Endothelial cell of umbilical vein (primary cell): ENCODE results near the gene IRF2. TPM values are rescaled to one million over a fixed set of nuclear protein-coding genes. Genes with fewer than 3 reads are reported as not detected.

Experiments
- BruUV-seq: library from RNA; stranded (reverse); fragments of 400-500 nt; replicated peaks from 2 replicates; lab custom pipeline; 2021; lab: Mats Ljungman, UMichigan
- CTCF ChIA-PET: fragments of 300-600, 350-600 bp; sonication (Branson Sonifier 250); formaldehyde crosslinking; loops from one replicate; lab custom pipeline; 2021; ENCODE audit warnings: antibody characterized with exemption, inconsistent platforms; lab: Charles Lee
- POLR2A ChIA-PET: fragments of 300-600, 350-600 bp; sonication (Branson Sonifier 250); formaldehyde crosslinking; loops from one replicate; lab custom pipeline; 2021; ENCODE audit warnings: antibody characterized with exemption, inconsistent platforms; lab: Charles Lee
- DNase-seq: peaks from one replicate; pipeline ENCODE4 v3.0.0-alpha.2; 2011; ENCODE audit warnings: low read depth, low spot score
- FAIRE-seq: peaks from 2 replicates; lab custom pipeline; 2011; peaks lifted over from hg19 to GRCh38; lab: Jason Lieb, UNC
- H2AFZ ChIP-seq: 2 replicates; pipeline ENCODE4 v1.6.0; 2012; ENCODE audit warnings: low read depth, low read length, control low read depth, inconsistent platforms
- H3K27ac ChIP-seq: 2 replicates; pipeline ENCODE4 v1.5.1; 2011; ENCODE audit warnings: low read depth, mild to moderate bottlenecking, control low read depth, low read length, moderate library complexity; ENCODE audit not compliant: insufficient read depth
- H3K27me3 ChIP-seq, 2 experiments: 2 replicates each; pipeline versions ENCODE4 v1.6.0 to v1.6.1; 2011; ENCODE audit warnings: low read length in 2 of 2, mixed read lengths in 1 of 2; ENCODE audit not compliant: control insufficient read depth in 2 of 2, insufficient read depth in 2 of 2
- H3K36me3 ChIP-seq, 2 experiments: 2 replicates in 1 of 2; 3 replicates in 1 of 2; pipeline ENCODE4 v1.5.1; 2011; ENCODE audit warnings: low read length in 2 of 2, mild to moderate bottlenecking in 1 of 2, moderate library complexity in 1 of 2; ENCODE audit not compliant: control insufficient read depth in 2 of 2, insufficient read depth in 2 of 2; ENCODE audit errors: extremely low read depth in 1 of 2
- H3K4me1 ChIP-seq: 3 replicates; pipeline ENCODE4 v1.5.1; 2011; ENCODE audit warnings: mild to moderate bottlenecking, low read length; ENCODE audit not compliant: control insufficient read depth, insufficient read depth; ENCODE audit errors: extremely low read depth
- H3K4me2 ChIP-seq: 2 replicates; pipeline ENCODE4 v1.6.1; 2011; ENCODE audit warnings: low read length, control low read depth, mixed read lengths; ENCODE audit not compliant: insufficient read depth
- H3K4me3 ChIP-seq, 3 experiments: fragments of 200-600 bp in 1 of 3; sonication (generic), shearing (Covaris generic) in 1 of 3; replicated peaks in 1 of 3; 2 replicates each; pipeline ENCODE4 v1.5.1; 2011 to 2016; ENCODE audit warnings: control low read depth in 3 of 3, low read length in 3 of 3, mild to moderate bottlenecking in 2 of 3, inconsistent platforms in 1 of 3, low read depth in 1 of 3, moderate library complexity in 1 of 3; ENCODE audit not compliant: insufficient read depth in 1 of 3
- H3K79me2 ChIP-seq: 2 replicates; pipeline ENCODE4 v1.6.0; 2012; ENCODE audit warnings: low read length, inconsistent platforms; ENCODE audit not compliant: control insufficient read depth, insufficient read depth
- H3K9ac ChIP-seq: replicated peaks from 2 replicates; pipeline ENCODE3; 2011; ENCODE audit warnings: low read length, control low read depth; ENCODE audit not compliant: insufficient read depth; ENCODE audit errors: extremely low read depth
- H3K9me1 ChIP-seq: replicated peaks from 3 replicates; pipeline ENCODE4 v1.6.0; 2011; ENCODE audit warnings: mild to moderate bottlenecking, low read length; ENCODE audit not compliant: control insufficient read depth, insufficient read depth; ENCODE audit errors: extremely low read depth
- H3K9me3 ChIP-seq: replicated peaks from 2 replicates; pipeline ENCODE4 v1.5.1; 2012; ENCODE audit warnings: low read length, inconsistent platforms; ENCODE audit not compliant: control insufficient read depth, insufficient read depth
- H4K20me1 ChIP-seq: replicated peaks from 2 replicates; pipeline ENCODE3; 2011; ENCODE audit warnings: mild to moderate bottlenecking, low read length; ENCODE audit not compliant: control insufficient read depth, insufficient read depth; ENCODE audit errors: extremely low read depth
- CTCF ChIP-seq, 2 donors: IDR thresholded peaks; 1 replicate in 1 of 2; 2 replicates in 1 of 2; pipeline ENCODE4 v1.5.1; 2011; ENCODE audit warnings: low read length in 2 of 2, mild to moderate bottlenecking in 2 of 2, moderate library complexity in 2 of 2, control low read depth in 1 of 2, inconsistent platforms in 1 of 2, low read depth in 1 of 2; ENCODE audit not compliant: insufficient read depth in 1 of 2; ENCODE audit errors: extremely low read depth in 1 of 2
- EZH2 ChIP-seq: IDR thresholded peaks from 2 replicates; pipeline ENCODE4 v1.6.1; 2012; ENCODE audit warnings: borderline replicate concordance, low read depth, mild to moderate bottlenecking, moderate library complexity, low read length, inconsistent platforms; ENCODE audit not compliant: severe bottlenecking
- FOS ChIP-seq: IDR thresholded peaks from 2 replicates; pipeline ENCODE4 v1.6.1; 2011; ENCODE audit warnings: mild to moderate bottlenecking, low read length, moderate library complexity, borderline replicate concordance; ENCODE audit not compliant: insufficient read depth
- GATA2 ChIP-seq: IDR thresholded peaks from 2 replicates; pipeline ENCODE4 v1.7.0; 2011; ENCODE audit warnings: low read depth, mild to moderate bottlenecking, moderate library complexity, mixed read lengths, low read length; ENCODE audit not compliant: insufficient read length, insufficient read depth
- JUN ChIP-seq: IDR thresholded peaks from 2 replicates; pipeline ENCODE4 v1.6.1; 2011; ENCODE audit warnings: borderline replicate concordance, low read depth; ENCODE audit not compliant: insufficient read length, insufficient read depth
- MAX ChIP-seq: IDR thresholded peaks from 2 replicates; pipeline ENCODE4 v1.6.1; 2011; ENCODE audit not compliant: insufficient read depth, insufficient read length
- MYC ChIP-seq: IDR thresholded peaks from one replicate; pipeline ENCODE4 v1.6.1; 2011; ENCODE audit warnings: mild to moderate bottlenecking, low read depth, low read length
- POLR2A ChIP-seq: IDR thresholded peaks from 2 replicates; pipeline ENCODE4 v1.6.1; 2012; ENCODE audit warnings: low read depth, mild to moderate bottlenecking, control low read depth, low read length
- POLR2AphosphoS5 ChIP-seq: IDR thresholded peaks from 2 replicates; pipeline ENCODE4 v1.6.1; 2012; ENCODE audit warnings: low read depth, mild to moderate bottlenecking, control low read depth, low read length, moderate library complexity; ENCODE audit not compliant: insufficient read depth
- dilution Hi-C: fragments of 300-500 bp; cut with MboI; formaldehyde crosslinking; loops from one replicate; pipeline ENCODE4 v1.15.0; 2019; ENCODE audit warnings: low sequenced_read_pairs; ENCODE audit not compliant: extremely low pct_ligation_motif_present
- intact Hi-C: fragments of 100-400 bp; cut with micrococcal nuclease; formaldehyde crosslinking; loops from one replicate; pipeline ENCODE4 v1.10.0; 2022
- polyA plus RNA-seq, 4 experiments: library from polyadenylated mRNA; depleted of rRNA in 3 of 4; stranded (reverse) in 3 of 4; unstranded in 1 of 4; fragments of >200 nt; gene quantifications; 2 replicates each; pipeline versions ENCODE4 v1.2.1 to v1.2.3, GENCODE V29; 2011 to 2012; ENCODE audit warnings: missing spikeins in 1 of 4
- total RNA-seq: library from RNA; stranded (reverse); gene quantifications from 2 replicates; pipeline ENCODE4 v1.2.3, GENCODE V29; 2021

IRF2 gene
- total and polyA plus RNA-seq, 2 donors (not counting 3 experiments of a cell fraction or from before 2014, with no cell fraction given): 26.9 to 27.6 TPM

- Histone ChIP-seq H3K27me3 (no peaks in the 10 kb centered on the region), H3K9ac (no peak overlapping the region), H3K9me3 (no peaks in the 10 kb centered on the region), H3K4me1 (peaks cover 18% of the 10 kb centered on the region), H3K79me2 (no peaks in the 10 kb centered on the region), H3K4me2 (no peak overlapping the region), H3K4me3 (no peak overlapping the region), H2AFZ (no peak overlapping the region), H3K27ac (no peak overlapping the region), H3K36me3 (no peaks in the 10 kb centered on the region), H3K9me1 (no peaks in the 10 kb centered on the region), H4K20me1 (no peaks in the 10 kb centered on the region)
- BruUV-seq: no TSS peak
- ChIA-PET CTCF (interaction anchor here (1.0 to 1.1 kb wide), 2 partner anchors 8 to 27 kb away, joined by 3 to 4 read pairs; no protein-coding TSS in a partner anchor), POLR2A (interaction anchor here (0.7 kb wide), 1 partner anchor 31 kb away, joined by 3 read pairs; no protein-coding TSS in a partner anchor)
- intact Hi-C loops (no loop called here), dilution Hi-C loops (no loop called here)
- TF ChIP-seq POLR2AphosphoS5 (no peak), MAX (no peak), MYC (no peak), EZH2 (no peak), JUN (no peak), CTCF (IDR thresholded peaks at IDR 0.05; ENCODE audit: extremely low read depth in 1 of 2, insufficient read depth in 1 of 2, low read depth in 1 of 2, low read length in 2 of 2) (no peak), POLR2A (no peak), GATA2 (no peak), FOS (no peak)
- no peak for FAIRE-seq
- DNase-seq: no peak
These were observed 122.5 kb downstream of the IRF2 start for GRCh38 chr4:184351560-184352451.
